ENCODE data around the gene GPR158.

Gene GPR158

DNA sequence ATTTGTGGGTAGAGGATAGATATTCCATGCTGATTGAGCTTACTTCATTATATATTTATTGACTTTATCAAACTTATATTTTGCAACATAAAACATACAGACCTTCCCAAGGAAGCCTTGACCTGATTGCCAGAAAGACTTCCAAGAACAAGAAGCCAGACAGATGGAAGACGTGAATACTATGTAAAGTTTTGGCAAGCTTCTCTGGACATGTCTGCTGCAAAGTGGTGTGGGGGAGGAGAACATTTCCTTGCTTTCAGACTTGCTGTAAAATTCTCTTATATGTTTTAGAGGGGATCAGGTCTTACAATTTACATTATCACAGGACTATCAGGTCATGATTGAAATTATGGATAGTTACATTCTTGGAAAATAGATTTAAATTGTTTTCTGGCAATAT, 23.4 kb downstream of the GPR158 start:
- no peak for FAIRE-seq

DNA sequence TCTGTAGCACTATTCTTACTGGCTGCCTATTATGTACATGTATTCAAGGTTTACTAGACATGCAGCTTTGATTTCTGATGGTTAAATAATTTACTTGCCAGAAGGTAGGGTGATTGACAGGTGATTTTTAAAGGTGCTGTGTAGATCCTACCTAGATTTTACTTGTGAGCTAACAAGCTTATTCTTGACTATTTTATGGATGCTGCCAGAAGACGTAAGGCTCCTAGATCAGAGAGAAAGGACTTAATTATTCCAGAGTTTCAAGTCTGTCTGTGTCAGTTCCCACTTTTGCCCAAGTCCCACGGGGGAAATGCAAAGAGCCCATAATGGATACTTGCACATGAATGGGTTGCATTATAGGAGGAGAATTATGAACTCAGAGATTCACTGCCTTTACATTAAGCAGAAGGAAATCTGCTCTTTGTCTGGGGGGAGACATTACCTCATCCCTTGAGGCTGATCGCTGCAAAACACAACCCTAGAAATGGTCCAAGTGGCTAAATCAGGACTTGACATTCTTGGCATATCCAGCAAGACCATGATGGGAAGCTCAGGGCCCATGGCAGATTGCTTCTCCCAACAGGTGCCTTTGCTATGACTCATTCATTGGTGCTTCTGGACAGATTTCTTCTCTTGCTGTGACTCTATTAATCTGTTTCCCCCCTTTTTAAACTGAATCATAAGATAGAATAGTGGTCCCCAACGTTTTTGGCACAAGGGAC, 32.1 kb downstream of the GPR158 start:
- no peak for FAIRE-seq

DNA sequence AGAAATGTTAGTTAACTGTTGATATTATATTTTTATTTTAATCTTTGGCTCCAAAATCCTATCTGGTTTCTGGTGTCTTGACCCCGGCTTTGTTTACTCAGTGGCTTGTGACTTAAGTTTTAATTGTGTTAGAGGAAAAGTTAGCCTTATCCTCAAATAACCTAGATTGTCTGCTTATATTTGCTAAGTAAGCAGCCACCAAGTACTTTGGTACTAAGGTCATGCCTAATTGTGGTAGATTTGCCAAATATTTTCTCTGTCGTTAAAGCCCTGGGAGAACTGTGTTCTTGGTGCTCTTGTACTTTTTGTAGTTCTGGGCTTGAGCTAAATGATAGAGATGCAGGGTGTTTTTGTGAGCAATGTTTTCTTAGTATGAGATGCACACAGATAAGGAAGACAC, 34.8 kb downstream of the GPR158 start:
- FAIRE-seq, result no peak

DNA sequence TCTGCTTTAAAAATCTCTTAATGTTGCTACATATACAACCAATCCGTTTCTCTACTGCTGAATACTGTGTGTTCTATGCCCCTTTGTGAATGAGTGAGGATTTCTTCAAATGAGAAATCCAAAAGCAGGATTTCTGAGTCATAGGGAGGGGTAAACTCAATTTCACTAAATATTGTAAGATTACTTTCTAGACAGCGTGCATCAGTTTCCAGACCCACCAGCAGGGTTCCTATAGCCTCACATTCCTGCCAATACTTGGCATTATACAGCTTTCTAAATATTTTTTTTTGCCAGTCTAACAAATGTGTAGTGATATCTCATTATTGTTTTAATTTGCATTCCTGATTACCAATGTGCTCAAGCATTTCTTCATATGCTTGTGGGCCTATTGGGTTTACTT, 35.5 kb downstream of the GPR158 start:
- FAIRE-seq, result no peak

DNA sequence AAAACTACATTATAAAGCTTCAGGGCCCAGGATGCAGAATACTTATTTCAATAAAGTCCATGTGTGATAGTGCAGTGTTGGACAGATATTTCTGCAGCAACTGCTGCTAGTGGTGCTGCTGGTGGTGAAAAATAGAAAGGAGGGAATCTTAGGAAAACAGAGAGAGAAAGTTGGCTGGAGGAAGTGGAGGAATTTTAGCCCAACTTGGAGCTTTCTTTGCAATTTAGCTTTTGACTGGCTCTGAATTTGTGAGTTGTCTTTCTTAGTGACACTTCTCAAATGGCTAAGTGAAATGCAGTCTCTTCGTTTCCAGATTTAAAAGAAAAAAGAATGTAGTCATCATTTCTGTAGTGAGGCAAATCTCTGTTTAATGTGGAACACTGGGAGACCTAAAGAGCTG, 45.4 kb downstream of the GPR158 start:
- FAIRE-seq, result no peak

DNA sequence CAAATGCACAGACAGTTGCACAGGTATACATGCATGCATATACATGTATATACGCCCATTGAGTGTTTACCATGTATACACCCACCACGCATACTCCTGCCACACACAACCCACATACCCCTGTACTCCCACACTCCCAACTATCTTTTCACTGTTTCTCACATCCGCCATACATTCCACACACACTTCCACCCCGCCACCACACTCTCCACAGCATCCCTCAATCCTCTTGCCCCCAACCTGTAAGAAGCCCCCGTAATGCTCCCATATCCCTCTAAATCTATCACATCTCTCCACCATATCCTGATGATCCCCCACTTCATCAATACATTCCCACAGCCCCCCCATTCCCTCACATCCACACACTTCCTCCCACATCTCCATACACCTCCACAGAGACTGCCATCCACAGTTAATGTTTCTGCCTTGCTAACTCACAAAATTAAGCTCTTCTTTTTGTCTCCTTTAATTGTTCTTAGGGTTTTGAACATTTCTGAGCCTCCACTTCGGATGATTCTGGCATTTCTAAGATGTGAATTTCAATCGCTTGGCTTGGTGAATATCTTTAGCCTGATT, 47.4 kb downstream of the GPR158 start:
- no peak for FAIRE-seq

DNA sequence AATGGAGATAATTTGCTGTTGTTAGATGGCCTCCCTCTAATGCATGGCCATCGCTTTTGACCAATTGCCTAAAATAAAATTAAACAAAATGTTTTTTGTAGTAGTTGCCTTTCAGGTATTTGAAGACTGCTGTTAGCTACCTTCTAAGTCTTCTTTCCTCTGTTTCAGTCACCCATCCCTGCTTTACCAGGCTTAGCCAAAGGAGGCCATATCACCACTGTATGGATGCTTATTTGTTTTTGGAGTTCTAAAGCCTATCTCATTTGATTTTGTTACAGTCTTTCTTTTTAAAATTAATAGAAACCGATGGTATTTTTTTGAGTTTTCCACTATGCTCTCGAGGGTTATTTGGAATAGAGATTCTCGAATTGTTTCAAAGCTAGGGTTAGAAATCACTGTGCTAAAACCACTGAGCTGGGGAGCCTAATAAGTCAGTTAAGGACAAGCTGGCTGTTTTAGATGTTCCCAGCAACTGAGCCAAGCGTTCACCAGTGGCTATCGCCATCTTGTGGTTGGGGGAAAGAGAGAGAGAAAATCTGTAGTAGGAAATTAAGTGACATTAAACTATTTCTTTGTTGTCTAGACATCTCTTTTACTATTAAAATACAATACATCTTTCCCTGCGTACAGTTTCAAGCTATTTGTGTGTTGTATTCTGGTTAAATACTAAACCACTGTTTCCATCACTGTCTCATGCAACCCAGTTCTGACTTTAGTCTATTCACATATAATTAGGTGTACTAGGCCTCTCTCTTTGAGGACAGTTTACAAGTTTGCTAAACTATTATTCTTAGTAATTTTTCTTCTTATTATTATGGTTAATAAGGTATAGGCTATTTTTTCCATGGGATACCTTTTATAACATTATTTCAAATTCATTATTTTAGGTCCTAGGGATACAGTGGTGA, 52.2 kb downstream of the GPR158 start:
- peak; percentile 18 for FAIRE-seq

DNA sequence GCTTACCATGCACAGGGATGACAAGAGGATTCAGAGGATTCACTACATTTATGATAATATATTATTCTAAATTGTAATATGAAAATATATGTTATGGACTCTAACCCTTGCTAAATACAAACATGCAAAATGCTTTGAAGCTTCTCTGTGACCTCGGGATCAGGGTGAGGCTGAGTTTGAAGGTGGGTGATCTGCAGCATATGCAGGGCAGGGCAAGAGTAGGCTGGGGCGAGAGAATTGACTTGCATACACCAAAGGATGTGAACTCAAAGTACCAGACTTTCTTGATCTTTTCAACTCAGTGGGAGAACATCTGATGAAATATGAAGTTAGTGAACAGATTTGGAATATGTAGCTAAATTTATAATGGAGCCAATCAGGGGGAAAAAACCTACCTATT, 57.0 kb downstream of the GPR158 start:
- FAIRE-seq, result no peak

DNA sequence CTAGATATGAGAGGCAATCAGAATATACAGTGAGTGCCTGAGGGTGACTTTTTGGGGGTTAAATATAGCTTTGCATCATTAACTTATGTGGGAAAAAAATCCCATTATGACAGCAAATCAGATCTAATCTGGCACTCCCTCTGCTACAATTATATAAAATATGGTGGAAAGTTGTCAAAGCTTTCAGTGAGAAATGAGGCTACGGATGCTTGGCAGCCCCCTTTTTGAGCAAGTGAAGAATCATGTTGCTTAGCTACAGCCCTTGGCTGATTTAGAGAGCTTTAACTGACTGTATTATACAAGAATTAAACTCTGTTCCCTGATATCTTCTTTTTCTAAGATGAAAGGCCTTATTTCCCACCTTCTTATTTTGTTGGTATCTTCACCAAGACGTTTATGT, 57.4 kb downstream of the GPR158 start:
- no peak for FAIRE-seq

DNA sequence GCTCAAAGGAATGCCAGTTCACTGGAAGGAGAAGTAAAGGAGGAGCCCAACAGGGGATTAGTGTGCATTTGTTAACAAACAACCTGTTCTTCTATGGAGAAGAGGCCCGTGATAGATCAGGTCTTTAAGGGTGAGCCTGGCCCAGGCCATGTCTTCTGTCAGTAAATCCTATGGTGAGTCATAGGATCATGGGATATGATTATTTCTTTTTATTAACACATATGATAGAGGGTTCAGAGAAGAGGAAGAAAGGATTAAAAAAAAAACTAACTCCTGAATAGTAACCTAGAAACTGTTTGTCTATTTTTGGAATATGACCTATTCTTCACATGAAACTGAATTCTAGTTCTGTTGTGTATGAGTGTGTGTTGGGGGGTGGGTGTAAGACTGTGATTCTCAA, 70.4 kb downstream of the GPR158 start:
- no peak for FAIRE-seq

DNA sequence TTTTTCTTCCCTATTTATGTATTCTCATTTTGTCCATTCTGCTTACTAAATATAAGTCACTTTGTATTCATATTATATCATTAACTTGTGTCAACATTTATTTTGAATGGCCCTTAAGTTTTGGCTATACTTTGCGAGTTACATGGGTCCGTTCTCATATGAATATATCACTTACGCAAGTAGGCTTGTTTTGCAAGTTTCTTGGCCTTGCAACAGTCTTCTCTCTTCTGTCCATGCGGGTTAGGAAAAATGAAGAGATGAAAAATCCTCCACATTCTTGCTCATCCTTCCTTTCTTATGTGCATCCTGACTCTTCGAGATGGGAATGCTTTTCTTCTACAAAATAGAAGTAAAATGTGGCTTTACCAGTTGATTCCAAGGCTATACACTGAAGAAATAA, 82.8 kb downstream of the GPR158 start:
- FAIRE-seq, result no peak

DNA sequence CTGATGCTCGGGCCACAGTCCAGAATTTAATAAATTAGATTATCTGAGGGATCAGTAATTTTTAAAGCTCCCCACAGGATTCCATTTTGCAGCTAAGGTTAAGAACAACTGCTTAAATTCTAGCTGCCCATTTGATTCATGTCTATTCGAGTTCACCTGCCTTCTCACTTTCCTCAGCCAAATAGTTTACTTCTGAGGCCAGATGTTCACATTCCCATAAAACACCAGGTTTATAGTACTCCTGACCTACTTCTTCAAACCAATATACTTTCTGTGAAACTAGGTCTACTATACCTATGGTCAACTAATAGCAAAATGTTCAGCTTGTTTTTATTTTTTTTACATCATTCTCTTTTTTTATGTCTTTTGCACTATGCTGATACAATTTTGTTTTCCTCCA, 86.3 kb downstream of the GPR158 start:
- no peak for FAIRE-seq

DNA sequence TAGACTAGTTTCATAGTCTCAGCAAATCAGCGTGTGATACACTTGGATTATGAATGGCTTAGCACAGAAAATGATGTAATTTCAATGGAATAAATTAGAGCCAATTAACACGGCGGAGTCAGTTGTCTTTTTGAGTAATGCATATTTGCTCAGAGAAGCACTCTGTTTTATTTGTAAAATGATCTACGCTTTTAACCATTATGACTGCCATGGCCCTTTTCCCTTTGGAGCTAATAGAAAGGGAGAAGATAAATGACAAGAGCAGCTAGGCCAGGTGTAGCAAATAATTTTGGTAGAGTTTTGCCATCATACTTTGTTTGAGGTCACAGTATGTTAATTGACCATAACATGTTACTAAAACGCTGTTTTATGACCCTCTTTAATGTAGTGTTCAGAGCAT, 86.8 kb downstream of the GPR158 start:
- no peak for FAIRE-seq

DNA sequence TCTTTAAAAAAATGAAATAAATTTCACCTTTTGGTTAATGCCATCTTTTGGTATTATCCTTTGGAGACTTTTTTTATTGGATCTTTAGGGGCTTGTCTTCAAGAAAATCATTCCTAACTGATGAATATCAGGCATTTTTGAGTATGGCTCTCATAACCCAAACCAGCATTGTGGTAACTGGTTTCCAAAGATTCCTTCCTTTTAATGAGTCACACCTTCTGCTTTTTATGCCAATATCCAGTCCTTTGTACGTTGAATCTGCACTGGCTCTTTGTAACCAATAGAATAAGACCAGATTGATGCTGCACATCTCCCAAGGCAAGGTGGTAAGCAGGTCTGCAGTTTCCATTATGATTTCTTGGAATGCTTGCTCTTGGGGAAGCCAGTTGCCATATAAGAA, 89.1 kb downstream of the GPR158 start:
- FAIRE-seq, result no peak

DNA sequence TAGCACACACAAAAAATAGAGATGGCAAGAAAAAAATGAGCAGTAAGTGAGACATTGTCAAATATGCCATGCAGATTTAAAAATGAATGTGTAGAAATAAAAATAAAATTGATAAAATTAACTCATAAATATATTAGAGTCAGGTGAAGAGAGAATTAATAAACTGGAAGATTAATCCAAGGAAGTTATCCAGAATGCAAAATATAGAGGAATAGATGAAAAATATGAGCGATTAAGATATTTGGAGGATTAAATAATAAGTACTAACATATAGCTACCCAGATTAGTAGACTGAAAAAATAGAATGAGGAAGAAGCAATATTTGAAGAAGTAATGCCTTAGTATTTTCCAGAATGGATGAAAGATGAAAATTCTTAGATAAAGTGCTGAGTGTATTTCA, 103.4 kb downstream of the GPR158 start:
- no peak for FAIRE-seq

DNA sequence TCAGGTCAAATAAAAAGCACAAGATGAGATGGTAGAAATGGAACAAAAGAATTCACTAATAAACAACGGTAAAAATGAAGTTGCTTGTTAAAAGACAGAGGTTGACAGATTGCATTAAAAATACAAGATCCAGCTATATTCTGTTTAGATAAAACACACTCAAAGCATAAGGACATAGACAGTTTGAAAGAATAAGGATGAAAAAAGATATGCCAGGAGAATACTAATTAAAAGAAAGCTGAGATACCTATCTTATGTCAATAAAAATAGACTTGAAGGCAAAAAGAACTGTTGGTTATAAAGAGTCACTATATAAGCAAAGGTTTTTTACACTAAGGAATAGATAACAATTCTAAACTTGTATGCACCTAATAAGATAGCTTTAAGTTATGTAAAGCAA, 105.3 kb downstream of the GPR158 start:
- no peak for FAIRE-seq

DNA sequence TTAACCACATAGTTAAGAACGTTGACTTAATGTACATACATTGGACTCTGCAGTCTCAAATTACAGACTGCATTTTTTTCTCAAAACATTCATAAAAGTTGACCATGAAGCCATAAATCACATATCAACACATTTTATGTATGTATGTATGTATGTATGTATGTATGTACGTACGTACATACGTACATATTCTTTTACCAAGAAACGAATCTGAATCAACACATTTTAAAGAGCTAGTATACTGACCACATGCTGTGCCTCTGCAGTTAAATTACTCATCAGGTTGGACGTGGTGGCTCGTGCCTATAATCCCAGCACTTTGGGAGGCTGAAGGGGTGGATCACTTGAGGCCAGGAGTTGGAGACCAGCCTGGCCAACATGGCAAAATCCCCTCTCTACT, 105.8 kb downstream of the GPR158 start:
- FAIRE-seq, result no peak

DNA sequence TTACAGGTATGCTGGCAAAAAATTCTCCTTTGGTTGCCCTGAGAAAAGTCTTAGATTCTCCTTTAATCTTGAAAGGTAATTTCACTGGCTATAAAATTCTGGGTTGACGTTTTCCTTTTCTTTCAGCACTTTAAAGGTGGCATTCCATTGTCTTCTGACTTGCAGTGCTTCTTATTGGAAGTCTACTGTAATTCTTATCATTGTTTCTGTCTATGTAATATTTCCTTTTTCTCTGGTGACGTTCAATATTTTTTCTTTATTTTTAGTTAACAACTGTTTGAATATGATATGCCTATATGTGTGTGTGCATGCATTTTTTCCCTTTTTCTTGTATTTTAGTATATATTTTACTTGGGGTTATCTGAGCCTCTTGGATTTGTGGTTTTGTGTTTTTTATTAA, 111.0 kb downstream of the GPR158 start:
- no peak for FAIRE-seq

DNA sequence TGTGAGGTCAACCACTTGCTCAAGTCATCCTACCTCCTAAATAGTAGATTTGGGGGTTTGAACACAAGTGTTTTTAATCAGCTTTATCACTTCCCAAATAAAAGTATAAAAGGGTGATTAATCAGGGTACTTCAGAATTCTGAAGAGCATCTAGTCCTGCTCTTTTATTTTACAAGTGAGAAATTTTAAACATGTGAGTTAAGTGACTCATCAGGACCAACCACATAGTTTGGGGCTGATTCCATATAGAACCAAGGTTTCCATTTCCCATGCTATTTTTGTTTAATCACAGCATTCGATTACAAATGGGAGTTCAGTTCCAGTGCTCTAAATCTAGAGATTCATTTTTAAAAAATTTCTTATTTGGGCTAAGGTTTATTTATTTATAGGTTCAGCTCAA, 113.4 kb downstream of the GPR158 start:
- no peak for FAIRE-seq

DNA sequence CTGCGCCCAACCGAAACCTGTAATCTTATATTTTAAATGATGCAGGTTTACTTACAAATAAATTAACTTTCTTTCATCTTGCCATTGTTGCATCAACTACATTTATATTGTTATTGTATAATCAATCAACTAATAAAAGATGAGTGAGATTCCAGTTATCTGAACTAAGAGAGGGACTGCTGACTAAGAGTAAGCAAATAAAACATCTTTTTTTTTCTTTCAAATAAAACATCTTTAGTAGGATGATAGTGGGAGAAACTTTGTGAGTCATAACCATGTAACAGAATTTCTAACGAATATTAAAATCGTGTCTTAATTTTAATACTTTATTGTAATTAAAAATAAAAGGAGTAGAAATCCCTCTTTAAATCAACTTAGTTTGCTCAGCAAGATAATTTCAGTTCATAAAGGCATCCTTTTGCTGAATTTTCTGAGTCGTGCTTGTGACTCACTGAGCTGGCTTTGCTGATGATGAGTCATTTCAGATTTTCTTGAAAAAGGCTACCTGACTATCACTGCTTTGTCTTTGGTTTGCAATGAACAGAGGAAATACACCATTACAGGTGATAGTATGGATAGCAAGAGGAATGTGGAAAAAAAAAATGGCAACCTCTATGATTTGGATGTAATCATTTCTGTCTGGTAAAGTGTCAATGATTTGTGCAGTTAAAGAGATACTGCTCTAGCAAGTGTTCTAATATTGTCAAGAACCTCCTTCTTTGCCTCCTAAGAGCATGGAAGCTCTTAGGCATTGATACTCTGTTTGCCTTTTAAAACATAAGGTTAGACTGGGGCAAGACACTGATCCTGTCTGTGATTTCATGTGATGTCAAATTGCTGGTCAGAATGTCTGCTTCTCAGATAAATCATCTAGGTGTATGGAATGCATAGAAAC, 119.5 kb downstream of the GPR158 start:
- no peak for FAIRE-seq

DNA sequence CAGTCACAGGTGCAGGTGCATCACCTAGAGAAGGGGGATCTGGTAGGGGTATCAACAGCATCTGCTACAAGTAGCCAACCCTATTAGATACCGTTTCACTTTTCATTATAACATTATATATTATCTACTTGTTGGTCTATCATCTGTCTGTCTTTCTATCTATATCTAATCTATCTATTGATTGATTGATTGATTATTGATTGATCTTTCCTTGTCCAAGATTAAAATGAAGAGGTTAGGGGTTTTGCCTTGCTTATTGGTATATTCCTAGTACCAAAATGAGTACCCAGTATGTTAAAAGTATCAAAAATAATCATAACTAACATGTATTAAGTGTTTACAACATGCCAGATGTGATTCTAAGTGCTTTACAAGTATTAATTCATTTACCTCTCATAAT, 121.5 kb downstream of the GPR158 start:
- no peak for FAIRE-seq

DNA sequence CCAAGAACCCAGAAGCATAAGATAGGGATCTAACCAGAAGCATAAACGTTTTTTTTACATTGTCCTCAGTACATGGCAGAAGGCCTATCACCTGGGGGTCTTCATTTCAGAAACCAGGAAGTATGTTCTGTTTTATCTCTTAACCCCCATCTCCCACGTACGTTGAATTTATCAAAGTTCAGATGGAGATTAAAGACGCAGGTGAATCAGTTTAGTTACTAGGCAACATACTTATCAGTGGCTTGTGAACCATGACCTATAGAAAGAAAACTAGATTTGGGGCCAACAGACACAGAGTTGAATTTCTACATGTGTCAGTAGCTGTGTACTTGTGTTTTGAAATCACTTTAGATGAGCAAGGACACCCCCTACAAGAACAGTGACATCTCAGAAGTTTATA, 122.7 kb downstream of the GPR158 start:
- no peak for FAIRE-seq

DNA sequence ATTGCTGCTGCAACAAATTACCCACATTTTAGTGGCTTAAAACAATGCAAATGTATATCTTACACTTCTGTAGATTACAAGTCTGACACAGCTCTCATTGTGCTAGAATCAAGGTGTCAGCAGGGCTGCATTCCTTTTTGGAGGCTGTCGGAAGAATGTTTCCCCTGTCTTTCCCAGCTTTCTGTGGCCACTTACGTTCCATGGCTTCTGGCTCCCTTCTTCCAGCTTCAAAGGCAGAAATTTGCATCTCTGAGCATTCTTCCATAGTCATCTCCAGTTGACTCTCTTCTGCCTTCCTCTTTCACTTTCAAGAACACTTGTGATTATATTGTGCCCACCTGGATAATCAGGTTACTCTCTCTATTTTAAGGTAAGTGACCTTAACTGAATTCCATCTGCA, 125.3 kb downstream of the GPR158 start:
- no peak for FAIRE-seq

Measured in endometrium (tissue), 2 donors.